NOMO-1 treated with dmso at 0.1 percent for 144 hours (cell line): ENCODE results near the gene HUNK.
"Not testable (repeated sequence)": the region's sequence is repeated elsewhere in the genome, so short reads cannot be mapped to it uniquely, and the experiment has no call there.

ENCODE experiments used
- DNase-seq: peaks from one replicate; lab custom pipeline; 2025; ENCODE audit not compliant: unreplicated experiment; lab: John Stamatoyannopoulos, UW

Gene HUNK

DNA sequence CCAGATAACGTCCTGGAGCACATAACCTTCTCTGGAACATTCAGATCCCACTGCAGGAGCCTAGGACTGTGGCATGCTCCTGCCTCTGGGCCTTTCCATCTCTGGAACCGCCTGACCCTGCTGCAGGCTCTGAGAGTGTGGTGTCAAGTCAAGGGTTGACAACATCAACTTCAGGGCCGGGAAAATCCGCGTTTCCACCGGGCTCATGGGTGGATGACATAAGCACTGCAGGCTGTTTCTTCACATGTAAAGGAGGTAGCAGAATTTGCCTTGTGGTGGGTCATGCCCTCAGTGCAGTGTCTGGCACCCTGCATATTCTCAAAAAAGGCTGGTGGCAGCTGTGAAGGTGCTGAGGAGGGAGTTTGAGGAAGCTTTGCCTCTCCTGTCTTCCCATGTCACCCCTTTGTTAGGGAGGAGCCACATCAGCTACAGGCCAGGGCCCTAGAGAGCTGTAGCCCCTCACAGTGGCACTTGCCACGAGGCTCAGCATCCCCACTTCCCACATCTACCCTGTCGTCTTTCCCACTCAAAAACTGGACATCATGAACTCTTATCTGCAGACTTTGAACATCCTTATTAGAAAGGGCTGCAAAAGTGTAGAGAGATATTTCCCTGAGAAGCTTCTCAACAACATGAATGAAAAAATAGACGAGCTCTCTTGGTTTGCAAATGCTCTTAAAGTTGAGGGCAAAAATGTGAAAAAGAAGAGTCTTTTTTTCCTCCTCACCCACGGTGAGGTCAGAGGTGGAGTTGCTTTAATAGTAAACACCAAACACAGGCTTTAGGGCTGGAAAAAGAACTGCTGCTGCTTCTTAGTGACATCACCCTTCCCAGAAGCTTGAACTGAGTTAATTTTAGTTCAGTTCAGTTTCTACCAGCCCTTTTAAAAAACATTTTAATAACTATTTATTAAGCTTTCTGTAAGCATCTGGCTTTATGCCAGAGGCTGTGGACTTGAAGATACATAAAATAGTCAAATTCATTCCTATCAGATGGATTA, 121.3 kb downstream of the HUNK start:
- no peak for DNase-seq

DNA sequence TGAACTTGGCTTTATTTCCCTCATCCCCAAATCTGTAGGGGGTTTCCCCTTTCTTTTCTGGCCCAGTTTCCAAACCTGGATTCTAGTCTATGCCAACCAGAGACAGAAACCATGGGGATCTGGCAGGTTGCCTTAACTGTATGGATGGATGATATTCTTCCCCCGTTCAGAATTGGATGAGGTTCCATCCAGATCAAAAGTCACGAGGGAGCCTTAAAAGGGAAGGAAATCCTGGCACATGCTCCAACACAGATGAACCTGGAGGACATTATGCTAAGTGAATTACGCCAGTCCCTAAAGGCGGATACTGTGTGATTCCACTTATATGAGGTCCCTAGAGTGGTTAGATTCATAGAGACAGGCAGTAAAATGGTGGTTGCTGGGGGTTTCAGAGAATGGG, 124.4 kb downstream of the HUNK start:
- DNase-seq = no peak

DNA sequence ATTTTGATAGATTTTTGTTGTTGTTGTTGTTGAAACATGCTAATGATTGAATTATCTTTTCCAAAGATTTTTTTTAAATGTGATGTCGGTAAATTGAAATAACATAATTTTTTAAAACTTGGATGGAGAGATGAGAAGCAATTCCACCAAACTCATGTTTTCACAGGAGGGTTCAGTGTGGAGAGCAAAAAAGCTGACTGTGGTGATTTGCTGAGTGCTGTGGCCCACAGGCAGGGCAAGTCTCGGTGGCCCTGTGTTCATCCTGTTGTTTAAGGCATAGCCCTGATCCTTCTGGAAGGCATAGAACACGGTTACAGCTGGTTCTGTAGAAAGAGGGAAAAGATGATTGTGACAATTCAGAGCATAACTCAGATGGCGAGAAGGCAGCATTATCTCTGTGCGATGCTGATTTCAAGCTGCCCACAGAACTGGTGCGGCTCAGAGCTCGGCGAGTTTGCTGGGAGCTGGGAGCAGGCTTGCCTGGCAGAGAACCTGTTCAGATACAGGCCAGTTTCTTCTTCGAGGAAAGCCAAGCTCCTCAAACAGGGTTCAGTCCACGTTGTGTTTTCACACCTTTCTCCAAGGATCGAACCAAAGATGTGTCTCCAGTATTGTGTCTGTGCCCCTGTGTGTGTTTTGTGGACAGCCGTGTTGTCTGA, 127.1 kb downstream of the HUNK start:
- DNase-seq = no peak

- no peak for DNase-seq
Measured at GRCh38 chr21:32001390-32001789, 128.6 kb downstream of the HUNK start.

- DNase-seq = no peak
Measured at GRCh38 chr21:32003411-32003810, 130.6 kb downstream of the HUNK start.

DNA sequence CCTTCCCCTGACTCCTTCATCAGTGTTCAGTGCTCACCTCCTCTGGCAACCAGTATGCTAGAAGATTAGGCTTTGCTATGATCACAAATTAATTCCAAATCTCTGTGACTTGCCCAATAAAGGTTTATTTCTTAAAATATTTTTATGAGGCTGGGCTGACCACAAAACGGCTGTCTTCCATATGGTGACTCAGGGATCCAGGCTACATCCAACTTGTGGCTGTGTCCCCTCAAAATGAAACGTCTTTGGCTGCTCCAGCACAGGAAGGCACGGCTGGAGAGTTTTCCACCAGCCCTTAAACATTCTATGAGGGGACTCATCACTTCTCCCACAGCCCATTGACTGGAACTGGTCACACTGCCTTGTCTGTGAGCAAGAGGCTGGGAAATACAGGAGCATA, 131.5 kb downstream of the HUNK start:
- DNase-seq = no peak

GRCh38 chr21:32007456-32007855, 134.6 kb downstream of the HUNK start:
- DNase-seq = no peak

- DNase-seq = no peak
Measured at GRCh38 chr21:32008714-32009113, 135.9 kb downstream of the HUNK start.

DNA sequence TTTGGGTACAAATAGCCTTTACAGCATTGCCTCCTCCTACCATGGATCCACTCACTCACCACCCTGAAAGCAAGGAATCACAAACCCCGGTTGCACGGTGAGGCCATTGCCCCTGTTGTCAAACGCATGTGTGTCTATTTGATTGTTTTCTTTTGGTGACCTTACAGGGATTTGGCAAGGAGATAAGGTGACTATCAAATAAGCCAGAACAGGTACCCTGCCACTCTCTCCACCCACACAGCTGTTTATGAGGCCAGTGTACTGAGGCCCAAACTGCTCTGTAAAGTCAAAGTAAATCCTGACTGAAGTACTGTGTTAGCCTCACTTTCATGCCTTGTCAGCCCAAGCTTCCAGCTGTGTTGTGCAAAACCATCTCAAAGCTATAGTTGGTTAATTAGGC, 136.4 kb downstream of the HUNK start:
- no peak for DNase-seq

- no peak for DNase-seq
Measured at GRCh38 chr21:32015461-32016139, 142.8 kb downstream of the HUNK start.

DNA sequence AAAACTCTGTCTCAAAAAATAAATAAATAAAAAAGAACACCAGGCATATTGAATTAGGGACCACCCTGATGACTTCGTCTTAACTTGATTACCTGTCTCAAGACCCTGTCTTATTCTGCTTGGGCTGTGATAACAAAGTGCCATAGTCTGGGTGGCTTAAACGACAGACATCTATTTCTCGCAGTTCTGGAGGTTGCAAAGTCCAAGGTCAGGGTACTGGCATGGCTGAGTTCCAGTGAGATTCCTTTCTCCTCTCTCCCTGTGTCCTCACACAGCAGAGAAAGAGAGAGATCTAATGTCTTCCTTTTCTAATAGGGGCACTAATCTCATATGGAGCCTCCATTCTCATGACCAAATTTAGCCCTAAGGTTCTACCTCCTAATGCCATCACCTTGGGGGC, 145.6 kb downstream of the HUNK start:
- DNase-seq = no peak

- no peak for DNase-seq
Measured at GRCh38 chr21:32020564-32020963, 147.7 kb downstream of the HUNK start.

GRCh38 chr21:32021319-32021994, 148.6 kb downstream of the HUNK start:
- no peak for DNase-seq

DNA sequence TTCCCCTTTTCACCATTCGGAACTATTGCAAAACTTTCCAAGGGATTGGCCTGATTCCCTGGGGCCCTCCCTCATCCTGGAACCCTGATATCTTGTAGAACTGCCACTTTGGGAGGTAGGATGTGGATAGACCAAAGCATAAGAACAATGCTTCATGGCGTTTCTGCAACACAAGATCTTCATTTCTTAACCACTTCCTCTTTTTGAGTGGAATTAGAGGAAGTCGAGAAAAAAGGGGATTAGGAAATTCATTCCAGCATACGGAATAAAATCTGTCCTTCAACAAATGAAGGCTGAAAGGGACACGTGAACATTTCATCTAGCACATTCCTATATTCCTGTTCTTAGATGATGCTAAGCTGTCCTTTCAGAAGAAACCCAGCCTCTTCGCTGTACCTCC, 149.3 kb downstream of the HUNK start:
- peak; percentile 58 for DNase-seq

DNA sequence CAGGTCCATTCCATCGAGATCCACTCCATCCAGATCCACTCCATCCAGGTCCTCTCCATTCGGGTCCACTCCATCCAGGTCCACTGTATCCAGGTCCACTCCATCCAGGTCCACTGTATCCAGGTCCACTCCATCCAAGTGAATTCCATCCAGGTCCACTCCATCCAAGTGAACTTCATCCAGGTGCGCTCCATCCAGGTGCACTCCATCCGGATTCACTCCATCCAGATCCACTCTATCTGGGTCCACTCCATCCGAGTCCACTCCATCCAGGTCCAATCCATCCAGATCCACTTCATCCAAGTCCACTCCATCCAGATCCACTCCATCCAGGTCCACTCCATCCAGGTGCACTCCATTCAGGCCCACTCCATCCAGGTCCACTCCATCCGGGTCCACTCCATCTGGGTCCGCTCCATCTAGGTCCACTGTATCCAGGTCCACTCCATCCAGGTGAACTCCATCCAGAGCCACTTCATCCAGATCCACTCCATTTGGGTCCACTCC, 157.4 kb downstream of the HUNK start:
- DNase-seq = no peak

DNA sequence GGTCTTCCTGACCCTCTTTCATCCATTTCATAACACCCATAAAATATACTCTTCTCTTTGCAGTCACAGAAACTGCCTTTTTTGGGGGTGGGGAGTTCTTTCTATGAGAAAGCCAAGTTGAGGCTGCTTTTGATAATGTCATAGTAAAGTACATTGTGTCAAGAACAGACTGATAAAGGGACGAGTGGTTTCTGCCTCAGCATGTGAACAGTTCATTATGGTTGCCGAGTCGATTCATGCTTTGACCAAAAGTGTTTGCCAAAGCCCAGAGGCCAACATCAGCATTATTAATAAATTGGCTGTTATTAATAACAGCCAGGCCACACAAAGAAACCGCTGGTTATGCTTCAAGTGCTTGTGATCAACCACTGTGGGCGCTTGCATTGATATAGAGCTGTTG, 162.0 kb downstream of the HUNK start:
- no peak for DNase-seq

DNA sequence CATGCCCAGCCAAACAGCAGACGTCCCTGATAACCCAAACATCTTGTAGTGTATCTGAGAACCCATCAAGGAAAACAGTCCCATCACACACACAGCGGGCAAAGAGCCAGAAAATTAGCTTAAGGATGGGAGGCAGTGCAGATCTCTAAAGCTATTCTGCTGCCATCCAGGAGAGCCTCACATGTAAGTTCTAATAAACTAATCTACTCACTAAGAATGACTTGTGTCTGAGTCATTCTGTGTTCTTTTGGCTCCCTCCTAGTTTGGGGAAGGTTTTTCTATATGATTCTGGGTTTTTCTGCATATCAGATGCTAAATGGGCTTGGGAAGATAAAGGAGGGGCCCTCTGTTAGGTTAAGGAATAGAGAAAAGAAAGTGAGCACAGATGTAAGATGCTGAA, 162.8 kb downstream of the HUNK start:
- DNase-seq = no peak

GRCh38 chr21:32036756-32037155, 163.9 kb downstream of the HUNK start:
- DNase-seq = no peak

DNA sequence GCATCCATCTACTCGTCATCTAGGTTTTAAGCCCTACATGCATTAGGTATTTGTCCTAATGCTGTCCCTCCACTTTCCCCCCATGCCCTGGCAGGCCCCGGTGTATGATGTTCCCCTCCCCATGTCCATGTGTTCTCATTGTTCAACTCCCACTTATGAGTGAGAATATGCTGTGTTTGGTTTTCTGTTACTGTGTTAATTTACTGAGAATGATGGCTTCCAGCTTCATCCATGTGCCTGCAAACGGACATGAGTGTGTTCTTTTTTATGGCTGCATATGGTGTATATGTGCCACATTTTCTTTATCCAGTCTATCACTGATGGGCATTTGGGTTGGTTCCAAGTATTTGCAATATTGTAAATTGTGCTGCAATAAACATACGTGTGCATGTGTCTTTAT, 165.9 kb downstream of the HUNK start:
- DNase-seq = not testable (repeated sequence)

DNA sequence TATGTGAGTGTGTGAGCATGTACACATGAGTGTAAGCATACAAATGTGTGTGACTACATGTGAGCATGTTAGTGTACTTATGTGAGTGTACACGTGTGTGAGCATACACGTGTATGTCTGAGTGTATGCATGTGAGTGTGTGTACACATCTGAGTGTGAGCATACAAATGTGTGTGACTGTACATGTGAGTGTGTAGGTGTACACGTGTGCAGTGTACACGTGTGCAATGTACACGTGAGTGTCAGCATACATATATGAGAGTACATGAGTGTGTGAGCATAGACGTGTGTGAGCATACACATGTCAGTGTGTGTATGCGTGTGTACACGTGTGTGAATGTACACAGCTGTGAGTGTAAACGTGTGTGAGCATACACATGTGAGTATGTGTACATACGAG, 170.6 kb downstream of the HUNK start:
- no peak for DNase-seq
